Fibroblast of skin of left biceps (primary cell): Measurements from ENCODE around the gene F8.

Experiments
- DNase-seq, 2 experiments: peaks; one replicate each; pipeline ENCODE4 v3.0.0-alpha.2; 2013; ENCODE audit warnings: low read depth in 2 of 2

Gene F8

DNA sequence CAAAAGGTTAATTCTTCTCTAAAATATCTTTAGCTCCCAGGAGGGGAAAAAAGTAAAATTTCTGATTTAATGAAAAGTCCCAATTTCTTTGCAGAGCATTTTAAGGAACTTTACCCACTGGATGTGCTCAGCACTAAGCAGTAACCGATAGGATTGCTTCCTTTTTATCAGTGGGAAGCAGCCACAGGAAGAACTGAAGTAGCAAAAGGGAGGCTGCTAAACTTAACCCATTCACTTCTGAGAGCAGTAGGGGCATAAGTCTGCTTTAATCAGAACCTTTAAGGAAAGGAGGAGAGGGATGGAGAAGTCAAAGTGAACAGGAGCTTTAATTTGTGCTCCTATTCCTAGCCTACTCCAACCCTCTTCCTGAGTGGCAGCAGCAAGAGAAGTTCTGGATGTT is at the start of gene F8:
Gene F8 (minus strand): TSS at position 139 of the 400 bp plus-strand sequence. CDS start 171 bp downstream, outside the sequence.
- no peak for DNase-seq

DNA sequence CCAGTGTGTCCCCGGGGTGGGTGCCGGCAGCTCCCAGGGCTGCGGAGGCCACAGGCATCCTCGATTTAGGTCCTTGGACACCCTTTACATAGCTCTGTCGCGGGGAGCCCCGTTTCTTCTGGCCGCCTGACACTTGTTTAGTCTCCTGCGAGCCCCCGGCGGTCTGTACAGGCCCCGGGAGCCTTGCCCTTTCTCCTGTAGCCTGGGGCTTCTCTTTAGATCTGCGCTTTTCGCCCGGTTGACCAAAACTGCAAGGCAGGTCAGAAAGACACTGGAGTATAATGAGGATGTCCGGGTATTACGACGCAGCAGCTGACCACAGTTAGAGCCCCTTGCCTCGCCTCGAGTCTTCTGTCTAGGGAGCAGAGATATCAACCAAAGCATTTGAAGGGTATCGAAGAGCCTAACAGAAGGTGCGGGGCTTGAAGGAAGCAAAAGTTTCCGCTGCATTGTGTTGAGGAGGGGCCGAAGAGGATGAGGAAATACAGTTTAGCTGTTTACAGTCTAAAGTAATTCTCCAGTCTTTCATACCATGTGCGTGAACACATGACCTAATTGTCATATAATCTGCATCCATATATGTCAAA is 49.3 kb upstream of the F8 start:
- DNase-seq = no peak

DNA sequence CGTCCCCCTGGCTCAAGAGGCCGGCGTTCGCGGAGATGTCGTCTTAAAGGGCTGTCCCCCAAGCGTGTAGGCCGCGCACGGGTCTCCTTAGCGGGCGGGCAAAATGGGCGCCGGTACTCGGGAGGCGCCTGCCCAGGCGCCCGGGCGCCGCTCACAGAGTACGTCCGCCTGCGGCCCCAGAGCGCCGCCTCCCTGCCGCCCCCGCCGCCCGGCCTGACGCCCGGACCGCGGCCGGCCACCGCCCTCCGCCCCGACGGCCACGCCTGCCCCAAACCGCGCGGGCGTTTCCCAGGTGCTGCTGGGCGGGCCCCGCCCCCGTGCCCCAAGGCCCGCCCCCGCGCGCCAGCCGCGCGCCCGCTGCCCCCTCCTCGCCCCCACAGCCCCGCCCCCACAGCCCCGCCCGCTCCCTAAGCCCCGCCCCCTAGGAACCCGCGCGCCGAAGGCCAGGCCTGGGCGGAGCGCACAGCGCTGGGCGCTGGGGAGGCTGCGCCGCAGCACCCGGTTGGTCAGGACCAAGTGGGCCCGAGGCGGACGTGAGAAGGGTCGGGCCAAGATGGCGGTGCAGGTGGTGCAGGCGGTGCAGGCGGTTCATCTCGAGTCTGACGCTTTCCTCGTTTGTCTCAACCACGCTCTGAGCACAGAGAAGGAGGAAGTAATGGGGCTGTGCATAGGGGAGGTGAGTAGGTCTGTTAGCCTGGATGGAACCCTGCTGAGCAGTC is 48.6 kb upstream of the F8 start, which contains the start of the genes BRCC3, CMC4 and MTCP1:
Gene BRCC3 (plus strand): TSS at position 534 of the 719 bp plus-strand sequence. CDS start 20 bp downstream, at position 554.
Gene CMC4 (minus strand): TSS at position 162 of the 719 bp plus-strand sequence. CDS start 7,113 bp downstream, outside the sequence.
Gene MTCP1 (minus strand): TSS at position 162 of the 719 bp plus-strand sequence. CDS start 5,126 bp downstream, outside the sequence.
- DNase-seq = peak; percentile 28 to 35

DNA sequence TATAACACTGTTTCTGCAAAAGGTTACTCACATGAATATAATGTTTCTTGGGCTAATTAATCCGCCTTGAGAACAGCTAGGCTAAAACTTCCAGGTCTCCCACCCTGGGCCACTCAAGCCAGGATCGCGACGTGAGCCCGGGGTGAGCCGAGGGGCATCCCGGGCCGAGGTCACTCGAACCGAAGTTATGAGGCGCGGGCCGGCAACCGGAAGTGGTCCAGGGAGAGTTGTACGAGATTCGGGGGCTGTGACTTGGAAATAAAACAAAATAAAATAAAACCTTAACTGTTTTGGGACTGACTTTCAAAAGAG is 48.1 kb upstream of the F8 start:
- no peak for DNase-seq

DNA sequence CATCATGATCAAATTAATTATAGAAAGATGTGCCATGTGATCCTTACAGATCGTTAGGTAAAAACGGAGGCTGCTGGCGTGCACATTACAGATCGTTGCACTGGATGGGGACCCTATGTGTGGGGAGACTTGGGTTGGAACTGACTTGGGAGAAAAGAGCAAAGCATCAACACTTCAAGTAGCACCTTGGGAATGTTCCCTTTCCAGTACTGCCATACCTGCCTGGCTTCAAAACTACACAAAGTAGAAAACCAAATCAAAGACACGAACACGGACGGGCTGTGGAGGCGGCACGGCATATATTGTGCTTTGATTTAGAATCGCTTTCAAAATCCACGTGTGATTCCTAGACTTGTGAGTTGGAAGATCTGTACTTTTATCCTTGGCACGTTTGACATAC is 47.5 kb upstream of the F8 start:
- no peak for DNase-seq

DNA sequence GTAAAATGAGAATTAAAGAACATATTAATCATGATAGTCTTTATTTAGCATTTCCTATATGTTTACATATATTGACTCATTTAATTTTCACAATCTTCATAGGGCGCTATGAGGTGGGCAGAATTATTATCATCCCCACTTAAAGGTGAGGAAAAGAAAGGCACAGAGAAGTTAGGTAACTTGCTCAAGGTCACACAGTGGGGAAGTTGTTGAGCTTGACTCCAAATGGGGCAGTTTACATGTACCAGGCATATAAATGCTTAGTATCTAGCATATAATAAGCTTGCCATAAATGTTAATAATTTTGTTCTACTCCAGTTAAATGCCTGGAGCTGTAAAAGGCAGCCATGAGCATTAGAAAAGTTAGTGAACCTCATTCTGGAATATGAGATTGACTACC is 46.9 kb upstream of the F8 start:
- no peak for DNase-seq

DNA sequence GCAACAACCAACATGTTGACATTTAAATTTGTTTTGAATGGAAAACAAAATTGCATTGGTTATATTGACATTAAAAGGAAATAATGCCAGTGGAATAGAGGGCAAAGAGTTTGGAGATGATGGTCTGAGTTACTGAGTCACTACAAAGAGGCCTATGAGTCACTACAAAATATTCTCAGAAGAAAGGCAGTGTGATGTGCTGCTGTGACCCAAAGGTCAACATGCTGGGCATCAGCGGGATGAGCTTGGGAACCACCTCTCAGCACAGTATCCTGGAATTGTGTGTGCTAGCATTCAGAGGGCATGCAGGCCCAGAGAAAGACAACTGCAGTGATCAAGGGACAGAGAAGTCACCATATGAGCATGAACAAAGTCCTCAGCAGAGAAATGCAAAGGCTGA is 45.6 kb upstream of the F8 start:
- DNase-seq = no peak

DNA sequence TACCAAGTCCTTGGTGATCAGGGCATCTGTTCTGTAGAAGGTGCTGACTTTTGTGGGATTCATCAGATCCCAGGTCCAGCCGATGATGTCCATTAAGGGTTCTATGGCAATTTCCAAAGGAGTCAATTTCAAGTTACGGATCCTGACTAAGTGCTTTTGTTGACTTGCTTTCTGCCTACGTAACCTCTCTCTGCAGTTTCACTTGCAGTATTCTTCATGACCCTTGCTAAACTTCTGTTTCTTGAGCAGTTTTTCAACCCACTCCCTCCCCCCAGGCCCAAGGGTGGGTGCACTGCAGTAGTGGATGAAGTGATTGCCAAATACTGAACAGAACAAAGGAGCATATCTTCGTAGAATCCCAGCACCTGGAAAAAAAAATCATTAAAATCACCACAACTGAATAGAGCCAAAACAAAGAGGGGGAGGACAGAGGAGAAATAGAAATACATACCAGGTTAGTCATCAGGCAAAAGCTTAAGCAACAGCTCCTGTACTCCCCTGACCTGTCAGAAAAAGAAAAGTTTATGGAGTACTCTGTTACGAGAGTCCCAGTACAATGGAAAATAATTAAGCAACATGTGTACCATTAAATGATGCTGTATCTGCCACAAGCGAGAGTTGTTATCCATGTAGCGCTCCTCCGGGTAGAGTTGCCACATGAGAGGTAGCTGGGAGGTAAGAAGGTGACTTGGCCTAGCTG is 42.7 kb upstream of the F8 start:
- DNase-seq = no peak

DNA sequence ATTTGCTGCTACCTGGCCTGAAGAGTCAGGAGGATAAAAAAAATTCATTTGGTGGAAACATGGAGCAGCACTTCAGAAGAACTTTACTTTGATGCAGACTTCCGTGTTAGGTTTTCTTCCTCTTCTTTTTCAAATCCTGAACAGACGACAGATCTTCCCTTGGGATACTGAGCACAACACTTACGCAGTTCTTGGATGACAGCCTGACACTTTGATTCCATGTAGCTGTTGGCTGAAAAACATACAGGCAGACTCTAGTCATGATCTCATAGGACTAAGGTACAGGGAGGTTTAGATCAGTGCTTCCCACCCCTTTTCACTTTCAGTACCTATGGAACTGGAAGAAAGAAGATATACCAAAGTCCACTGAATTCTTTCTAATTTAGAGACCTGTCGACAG is 39.2 kb upstream of the F8 start:
- DNase-seq = no peak

DNA sequence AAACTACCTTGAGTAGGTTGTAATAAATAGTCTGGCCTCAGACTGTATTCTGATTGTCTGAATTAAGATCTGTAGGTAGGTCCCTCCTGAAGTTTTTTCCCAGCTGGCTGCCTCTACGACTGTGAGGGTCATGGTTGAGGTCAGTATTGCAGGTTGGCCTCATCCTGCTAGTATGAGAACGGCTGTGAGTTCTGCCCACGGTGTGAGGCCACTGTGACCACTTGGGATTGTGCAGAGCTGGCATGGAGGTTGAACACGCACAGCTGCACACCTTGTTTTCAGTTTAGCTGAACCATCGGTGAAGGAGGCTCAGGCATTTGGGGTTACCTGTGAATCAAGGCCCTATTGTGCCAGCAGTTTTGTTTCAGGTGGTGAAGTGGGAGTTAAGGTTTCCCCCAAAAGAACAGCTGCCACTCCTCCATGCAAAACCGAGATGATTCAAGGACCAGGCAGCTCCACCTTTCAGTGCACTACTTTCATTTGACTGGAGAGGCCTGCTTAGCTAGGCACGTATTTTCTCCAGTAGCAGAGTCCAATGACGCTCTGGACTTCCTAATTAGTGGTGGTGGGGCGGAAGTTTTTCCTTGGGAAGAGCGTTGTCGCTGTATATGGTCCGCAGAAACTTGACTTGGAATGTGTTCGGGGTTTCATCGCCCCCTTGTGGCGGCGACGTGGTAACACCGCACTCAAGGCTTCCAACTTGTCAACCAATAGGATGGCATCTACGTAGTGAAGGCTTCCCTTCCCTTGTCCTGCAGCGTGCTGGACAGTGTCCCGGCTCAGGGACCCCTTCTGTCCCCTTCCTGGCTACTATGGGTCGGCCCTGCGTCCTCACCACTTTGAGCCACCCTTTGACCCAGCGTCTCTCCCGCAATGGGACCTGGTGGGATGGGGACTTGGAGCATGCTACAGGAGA is 34.6 kb upstream of the F8 start:
- DNase-seq = peak in 1 of 2 experiments; percentile 33

DNA sequence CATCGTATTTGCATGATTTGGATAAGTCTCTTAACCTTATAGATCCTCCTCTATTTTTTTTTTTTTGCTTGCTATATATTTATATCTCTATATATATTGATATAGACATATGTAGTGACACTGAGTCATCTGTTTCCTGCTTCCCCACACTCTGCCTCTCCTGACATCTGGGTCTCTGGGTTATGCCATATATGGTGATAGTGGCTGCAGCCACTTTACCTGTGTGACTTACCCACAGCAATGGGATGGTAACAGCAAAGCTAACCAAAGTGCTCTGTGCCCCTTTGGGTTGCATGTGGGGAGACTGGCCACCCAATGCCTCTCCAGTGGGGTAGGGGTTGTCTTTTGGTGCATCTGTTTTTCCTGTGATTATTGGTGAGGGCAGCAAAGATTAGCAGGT is 33.9 kb upstream of the F8 start:
- DNase-seq = no peak

DNA sequence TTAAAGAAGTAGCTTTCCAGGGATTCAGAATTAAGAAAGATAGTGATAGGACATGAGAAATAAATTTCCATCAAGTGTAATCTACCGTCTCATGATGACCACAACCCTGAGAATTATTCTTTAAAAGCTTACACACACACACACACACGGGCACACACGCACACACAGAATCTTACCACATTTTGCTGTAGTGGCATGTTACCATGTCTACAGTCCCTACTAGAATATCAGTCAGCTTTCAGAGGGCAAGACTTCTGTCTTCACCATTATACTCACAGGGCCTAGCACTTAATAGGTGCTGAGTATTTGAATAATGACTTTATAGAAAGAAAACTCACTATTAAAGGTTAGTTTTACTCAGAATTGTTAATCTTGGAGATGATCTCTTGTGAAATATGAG is 33.0 kb upstream of the F8 start:
- DNase-seq = no peak

DNA sequence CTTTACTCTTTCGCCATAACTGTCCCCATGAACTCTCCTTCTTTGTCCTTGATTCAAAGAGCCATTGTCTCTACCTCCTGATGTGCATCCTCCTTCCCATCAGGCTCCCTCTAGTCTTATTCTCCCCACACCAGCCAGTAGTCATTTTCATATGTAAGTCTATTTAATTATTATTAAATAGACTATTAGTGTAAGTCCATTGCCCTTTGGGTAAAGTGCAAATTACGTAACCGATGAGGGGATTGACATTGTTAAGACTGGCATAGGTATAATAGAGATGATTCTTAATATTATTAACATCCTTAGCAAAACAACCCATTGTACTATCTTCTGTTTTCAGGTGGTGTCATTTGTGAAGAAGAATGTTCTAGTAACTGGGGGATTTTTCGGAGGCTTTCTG is 31.7 kb upstream of the F8 start:
- DNase-seq = no peak

DNA sequence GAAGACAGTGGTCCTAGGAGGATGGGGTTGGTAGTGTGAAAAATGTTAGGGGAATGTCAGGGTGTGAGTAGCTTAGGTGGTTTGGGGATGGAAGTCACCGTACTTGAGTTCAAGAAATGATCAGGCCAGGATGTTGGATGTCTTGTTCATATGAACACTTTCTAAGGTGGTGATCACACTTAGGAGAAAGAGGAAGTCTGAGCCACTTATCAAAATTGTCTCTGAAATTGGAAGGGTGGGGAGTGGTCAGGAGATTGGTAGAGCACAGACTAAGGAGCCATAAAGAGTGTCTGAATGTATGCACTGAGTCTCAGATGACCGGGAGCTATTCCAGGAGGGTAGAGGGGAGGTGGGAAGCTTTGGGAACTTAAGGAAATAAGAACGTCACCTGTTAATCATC is 31.1 kb upstream of the F8 start:
- DNase-seq = no peak

DNA sequence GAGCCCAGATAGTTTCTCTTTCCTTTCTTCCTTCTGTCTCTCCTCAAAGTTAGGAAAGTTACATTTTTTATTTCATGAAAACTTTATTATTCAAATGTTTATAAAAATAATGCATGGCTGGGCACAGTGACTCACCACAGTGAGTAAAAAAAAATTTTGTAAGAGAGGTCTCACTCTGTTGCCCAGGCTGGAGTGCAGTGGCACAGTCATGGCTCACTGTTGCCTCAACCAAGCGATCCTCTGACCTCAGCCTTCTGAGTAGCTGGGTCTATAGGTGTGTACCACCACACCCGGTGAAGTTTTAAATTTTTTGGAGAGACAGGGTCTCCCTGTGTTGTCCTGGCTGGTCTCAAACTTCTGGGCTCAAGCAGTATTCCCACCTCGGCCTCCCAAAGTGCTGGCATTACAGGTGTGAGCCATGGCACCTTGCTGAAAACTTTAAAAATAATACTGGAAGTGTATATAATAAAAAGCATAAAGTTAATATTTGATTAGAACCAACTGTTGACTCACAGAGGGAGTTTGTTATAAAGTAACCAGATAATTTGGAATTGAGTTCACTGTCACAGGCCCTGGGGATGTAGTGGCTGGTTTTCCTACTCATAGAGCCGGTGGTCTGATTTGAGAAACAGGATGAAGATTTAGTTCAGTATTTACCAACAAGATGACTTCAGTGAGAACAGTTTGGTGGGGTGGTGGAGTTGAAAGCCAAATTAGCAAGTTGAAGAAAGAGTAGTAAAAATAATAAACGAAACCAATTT is 30.4 kb upstream of the F8 start:
- DNase-seq = no peak

DNA sequence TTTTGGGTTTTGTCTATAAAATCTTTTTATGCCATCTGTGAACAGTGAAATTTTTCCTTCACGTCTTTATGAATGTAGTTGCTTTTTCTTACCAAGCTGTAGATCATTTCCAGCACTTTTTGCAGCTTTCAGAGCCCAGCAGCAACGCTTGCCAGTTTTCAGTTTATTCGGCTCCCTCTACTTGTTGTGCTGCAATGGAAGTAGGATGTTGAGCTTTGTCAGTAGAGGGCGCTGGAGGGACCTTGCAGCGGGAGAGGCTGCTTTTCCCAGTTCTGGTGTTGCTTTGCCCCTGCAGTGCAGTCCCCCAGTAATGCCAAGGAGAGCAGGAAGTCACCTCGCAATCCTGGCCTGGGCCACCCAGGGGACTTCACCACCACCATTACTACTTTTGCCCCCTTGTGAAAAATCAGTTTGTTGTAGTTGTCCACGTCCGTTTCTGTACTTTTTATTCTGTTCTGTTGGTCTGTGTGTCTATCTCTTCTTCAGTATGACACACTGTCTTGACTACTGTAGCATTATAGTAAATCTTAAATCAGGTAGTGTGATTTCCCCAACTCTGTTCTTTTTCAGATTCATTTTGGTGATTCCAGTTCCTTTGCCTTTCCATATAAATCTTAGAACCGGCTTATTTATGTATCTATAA is 26.6 kb upstream of the F8 start:
- DNase-seq = no peak

DNA sequence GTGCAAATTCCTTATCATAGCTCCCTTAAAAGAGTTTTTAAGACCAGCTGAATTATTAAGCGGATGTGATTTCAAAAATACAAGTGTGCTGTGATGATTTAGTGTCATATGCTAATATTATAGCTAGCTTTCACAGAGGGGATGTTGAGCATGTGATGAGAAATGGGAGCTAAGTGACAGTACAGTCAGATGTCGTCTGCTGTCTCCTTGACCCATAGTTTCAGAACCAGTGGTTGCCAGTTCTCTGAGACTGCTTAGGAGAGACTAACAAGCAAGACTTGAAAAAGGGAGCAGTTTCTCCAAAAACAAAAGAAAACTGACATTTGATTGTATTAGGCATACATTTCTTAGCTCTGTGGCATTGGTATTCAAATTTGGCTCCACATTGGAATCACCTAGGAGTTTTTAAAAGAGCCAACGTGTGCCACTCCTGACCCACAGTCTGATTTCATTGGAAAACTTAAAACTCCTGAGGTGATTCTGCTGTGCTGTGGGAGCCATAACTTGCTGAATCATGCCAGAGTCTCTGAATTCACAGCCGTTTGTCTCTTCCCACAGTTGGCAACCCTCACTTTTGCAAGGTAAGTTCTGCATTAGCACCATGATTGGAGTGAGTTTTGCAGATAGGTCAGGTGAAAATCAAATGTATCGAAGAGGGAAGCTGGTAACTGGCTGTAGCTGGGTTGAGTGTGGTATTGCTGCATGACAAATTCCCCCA is 24.4 kb upstream of the F8 start:
- no peak for DNase-seq

DNA sequence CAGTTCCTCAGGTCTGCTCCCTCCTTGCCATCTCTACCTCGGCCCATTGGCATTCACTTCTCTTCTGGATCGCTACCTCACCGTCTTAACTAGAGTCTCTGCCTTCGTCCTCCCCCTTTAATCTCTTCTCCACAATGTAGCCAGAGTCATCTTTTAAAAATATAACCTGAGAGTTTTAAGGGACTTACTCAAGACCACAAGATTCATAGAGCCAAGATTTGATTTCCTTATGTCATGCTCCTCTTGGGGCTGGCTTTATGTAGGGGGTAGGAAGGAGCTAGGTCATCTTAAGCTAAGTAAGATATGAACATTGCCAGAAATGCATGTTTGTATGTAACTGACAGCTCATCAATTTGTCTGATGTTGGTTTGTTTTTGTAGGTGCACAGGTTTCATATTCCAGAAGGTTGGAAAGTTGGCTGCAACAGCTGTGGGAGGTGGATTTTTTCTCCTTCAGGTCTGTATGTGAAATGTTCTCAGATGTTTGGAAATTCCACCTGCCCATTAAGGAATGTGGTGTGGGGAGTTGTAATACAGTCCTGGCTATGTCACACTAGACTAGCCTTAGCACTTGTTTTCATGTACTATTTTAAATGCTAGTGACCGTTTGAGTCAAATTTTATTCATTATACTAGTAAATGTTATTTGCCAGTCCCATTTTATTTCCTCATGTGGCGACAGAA is 23.7 kb upstream of the F8 start:
- no peak for DNase-seq

DNA sequence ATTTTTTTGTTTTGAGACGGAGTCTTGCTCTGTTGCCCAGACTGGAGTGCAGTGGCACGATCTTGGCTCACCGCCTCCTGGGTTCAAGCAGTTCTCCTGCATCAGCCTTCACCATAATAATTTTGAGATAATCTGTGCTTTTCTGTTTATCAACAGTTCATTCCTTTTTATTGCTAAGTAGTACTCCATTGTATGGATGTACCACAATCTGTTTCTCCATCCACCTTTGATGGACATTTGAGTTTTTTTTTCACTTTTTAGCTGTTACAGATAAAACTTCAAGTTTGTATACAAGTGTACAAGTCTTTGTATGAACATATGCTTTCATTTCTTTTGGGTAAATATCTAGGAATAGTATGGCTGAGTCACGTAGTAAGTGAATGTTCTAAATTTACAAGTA is 13.2 kb upstream of the F8 start:
- DNase-seq = no peak
